Sigmoid colon (tissue), 7 donors: ENCODE data around the gene STEAP3. TPM values are rescaled to one million over a fixed set of nuclear protein-coding genes. Genes with fewer than 3 reads are reported as not detected.
A peak's percentile ranks its signal among the peaks of the same experiment; 100 is the strongest.

Source experiments
- DNase-seq: peaks from one replicate; pipeline ENCODE4 v3.0.0-alpha.2; 2019
- H3K27ac ChIP-seq, 4 donors: fragments of 200-600 bp; sonication (generic); one replicate each; pipeline ENCODE4 v1.5.1; 2016 to 2019; ENCODE audit warnings: mild to moderate bottlenecking in 1 of 4
- H3K27me3 ChIP-seq, 3 donors: fragments of 200-600 bp; sonication (generic); one replicate each; pipeline ENCODE4 v1.5.1; 2019; ENCODE audit warnings: mild to moderate bottlenecking in 1 of 3
- H3K36me3 ChIP-seq, 4 donors: fragments of 200-600 bp; sonication (generic); one replicate each; pipeline ENCODE4 v1.5.1; 2016 to 2019
- H3K4me1 ChIP-seq, 4 donors: fragments of 200-600 bp; sonication (generic); one replicate each; pipeline ENCODE4 v1.5.1; 2017 to 2019
- H3K4me3 ChIP-seq, 4 donors: fragments of 200-600 bp; sonication (generic); one replicate each; pipeline ENCODE4 v1.5.1; 2017 to 2019; ENCODE audit warnings: mild to moderate bottlenecking in 2 of 4, moderate library complexity in 1 of 4
- H3K9me3 ChIP-seq, 4 donors: fragments of 200-600 bp in 3 of 4; sonication (generic) in 3 of 4; one replicate each; pipeline versions ENCODE4 v1.5.1 to v1.6.1; 2013 to 2019
- EP300 ChIP-seq, 4 donors: sonication (generic); formaldehyde crosslinking; IDR thresholded peaks; one replicate each; pipeline ENCODE4 v1.6.1; 2017; ENCODE audit warnings: antibody characterized with exemption in 4 of 4
- POLR2A ChIP-seq, 2 donors: fragments of 450-650 bp; IDR thresholded peaks; one replicate each; pipeline ENCODE4 v1.6.1; 2016; ENCODE audit warnings: antibody characterized with exemption in 2 of 2, mild to moderate bottlenecking in 2 of 2, moderate library complexity in 2 of 2
- POLR2AphosphoS5 ChIP-seq, 4 donors: sonication (generic); formaldehyde crosslinking; IDR thresholded peaks; one replicate each; pipeline ENCODE4 v1.6.1; 2017; ENCODE audit warnings: antibody characterized with exemption in 4 of 4
- WGBS, 2 donors: extraction: QIAGEN DNeasy Blood & Tissue Kit; methylation state at CpG; one replicate each; pipeline ENCODE4 v1.1.7; 2013; 5-methylcytosine and 5-hydroxymethylcytosine counted together
- intact Hi-C: fragments of 100-400 bp; cut with DNase I; formaldehyde crosslinking; loops from one replicate; pipeline ENCODE4 v1.15.1; 2023
- polyA plus RNA-seq, 3 donors: library from polyadenylated mRNA; stranded (reverse); fragments of 200-250 nt; gene quantifications; one replicate each; pipeline ENCODE4 v1.2.3, GENCODE V29; 2013
- total RNA-seq, 4 donors: library from RNA; depleted of rRNA; stranded (reverse); fragments of >200 nt; gene quantifications; one replicate each; pipeline ENCODE4 v1.1.0, GENCODE V29; 2016
- TF ChIP-seq, protein P1 (sequence below), 4 experiments: fragments of 450-650 bp in 3 of 4; fragments of 200-600 bp in 1 of 4; IDR thresholded peaks; one replicate each; pipeline ENCODE4 v1.5.1; 2016 to 2019; ENCODE audit warnings: antibody characterized with exemption in 4 of 4, mild to moderate bottlenecking in 3 of 4, moderate library complexity in 2 of 4
- donor health status: healthy with polysubstance abuse.
- donor health status: Bipolar disorder and iron deficiency.
- donor health status: healthy.

The STEAP3 gene
- total and polyA plus RNA-seq, 7 donors: 1.4 to 16.4 (median 2.8) TPM

- peak overlapping the region in 1 of 4 donors; percentile 17 for H3K27ac ChIP-seq
- H3K4me1 ChIP-seq: peaks cover 0 to 20% (median 0%) of the 10 kb centered on the region in 4 donors
- no peak overlapping the region for H3K4me3 ChIP-seq
- no peak for TF ChIP-seq POLR2AphosphoS5 (IDR thresholded peaks at IDR 0.05)
- TF ChIP-seq EP300 (IDR thresholded peaks at IDR 0.05): no peak
- TF ChIP-seq POLR2A (IDR thresholded peaks at IDR 0.05): no peak
- TF ChIP-seq, protein P1, sequence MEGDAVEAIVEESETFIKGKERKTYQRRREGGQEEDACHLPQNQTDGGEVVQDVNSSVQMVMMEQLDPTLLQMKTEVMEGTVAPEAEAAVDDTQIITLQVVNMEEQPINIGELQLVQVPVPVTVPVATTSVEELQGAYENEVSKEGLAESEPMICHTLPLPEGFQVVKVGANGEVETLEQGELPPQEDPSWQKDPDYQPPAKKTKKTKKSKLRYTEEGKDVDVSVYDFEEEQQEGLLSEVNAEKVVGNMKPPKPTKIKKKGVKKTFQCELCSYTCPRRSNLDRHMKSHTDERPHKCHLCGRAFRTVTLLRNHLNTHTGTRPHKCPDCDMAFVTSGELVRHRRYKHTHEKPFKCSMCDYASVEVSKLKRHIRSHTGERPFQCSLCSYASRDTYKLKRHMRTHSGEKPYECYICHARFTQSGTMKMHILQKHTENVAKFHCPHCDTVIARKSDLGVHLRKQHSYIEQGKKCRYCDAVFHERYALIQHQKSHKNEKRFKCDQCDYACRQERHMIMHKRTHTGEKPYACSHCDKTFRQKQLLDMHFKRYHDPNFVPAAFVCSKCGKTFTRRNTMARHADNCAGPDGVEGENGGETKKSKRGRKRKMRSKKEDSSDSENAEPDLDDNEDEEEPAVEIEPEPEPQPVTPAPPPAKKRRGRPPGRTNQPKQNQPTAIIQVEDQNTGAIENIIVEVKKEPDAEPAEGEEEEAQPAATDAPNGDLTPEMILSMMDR (IDR thresholded peaks at IDR 0.05): no peak
- WGBS, 2 donors: 69 to 90% methylated on average over 7 of the region's 7 CpGs
- H3K27me3 ChIP-seq: no peaks in the 10 kb centered on the region
- no peak for DNase-seq
- intact Hi-C loops: no loop called here
- no peaks in the 10 kb centered on the region for H3K36me3 ChIP-seq
- no peaks in the 10 kb centered on the region for H3K9me3 ChIP-seq
Observed at GRCh38 chr2:119307419-119308140, 83.9 kb downstream of the STEAP3 start.

GRCh38 chr2:119308793-119309330, 85.2 kb downstream of the STEAP3 start:
- WGBS, 2 donors: 90 to 97% methylated on average over 4 of the region's 4 CpGs

DNA sequence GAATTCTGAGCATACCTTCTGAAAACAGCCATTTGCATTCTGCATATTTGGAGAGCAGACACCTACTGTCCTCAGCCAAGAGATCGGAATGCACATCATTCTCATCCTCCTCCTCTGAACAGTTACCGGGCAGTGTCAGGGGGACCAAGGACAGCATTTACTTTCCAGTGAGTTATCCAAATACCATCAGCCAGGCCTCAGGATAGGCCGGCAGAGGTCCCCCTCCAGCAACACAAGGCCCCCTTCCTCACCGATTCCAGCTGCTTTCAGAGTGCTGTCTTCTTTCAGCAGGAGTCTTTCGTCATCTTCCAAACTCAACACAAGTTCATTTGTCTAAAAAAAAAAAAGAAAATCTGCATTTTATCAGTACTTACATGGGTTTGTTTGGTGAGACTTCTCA, 87.7 kb downstream of the STEAP3 start:
- no peak overlapping the region for H3K4me3 ChIP-seq
- intact Hi-C loops: no loop called here
- peaks cover 0 to 6% (median 0%) of the 10 kb centered on the region in 4 donors for H3K4me1 ChIP-seq
- TF ChIP-seq POLR2AphosphoS5 (IDR thresholded peaks at IDR 0.05) (no peak), POLR2A (IDR thresholded peaks at IDR 0.05) (no peak), EP300 (IDR thresholded peaks at IDR 0.05) (no peak)
- TF ChIP-seq, protein P1 (IDR thresholded peaks at IDR 0.05): no peak
- WGBS, 2 donors: 89 to 95% methylated on average over 5 of the region's 5 CpGs
- H3K27me3 ChIP-seq: no peaks in the 10 kb centered on the region
- no peaks in the 10 kb centered on the region for H3K9me3 ChIP-seq
- no peaks in the 10 kb centered on the region for H3K36me3 ChIP-seq
- H3K27ac ChIP-seq: no peak overlapping the region
- DNase-seq: no peak

More at GRCh38 chr2:119308793-119309330, 85.2 kb downstream of the STEAP3 start:
- no peaks in the 10 kb centered on the region for H3K9me3 ChIP-seq
- intact Hi-C loops: no loop called here
- H3K36me3 ChIP-seq: no peaks in the 10 kb centered on the region
- DNase-seq: no peak
- TF ChIP-seq, protein P1 (IDR thresholded peaks at IDR 0.05): no peak
- TF ChIP-seq EP300 (IDR thresholded peaks at IDR 0.05): no peak
- no peak for TF ChIP-seq POLR2AphosphoS5 (IDR thresholded peaks at IDR 0.05)
- no peak for TF ChIP-seq POLR2A (IDR thresholded peaks at IDR 0.05)
- H3K4me3 ChIP-seq: no peak overlapping the region
- no peaks in the 10 kb centered on the region for H3K27me3 ChIP-seq
- no peak overlapping the region for H3K27ac ChIP-seq
- H3K4me1 ChIP-seq: peaks cover 0 to 20% (median 0%) of the 10 kb centered on the region in 4 donors

- DNase-seq: no peak
- H3K27ac ChIP-seq: no peak overlapping the region
- 88 to 90% methylated on average over 9 of the region's 9 CpGs for WGBS, 2 donors
- H3K27me3 ChIP-seq: no peaks in the 10 kb centered on the region
- no peaks in the 10 kb centered on the region for H3K9me3 ChIP-seq
- TF ChIP-seq, protein P1 (IDR thresholded peaks at IDR 0.05): no peak
- no peak for TF ChIP-seq POLR2AphosphoS5 (IDR thresholded peaks at IDR 0.05)
- no peak for TF ChIP-seq EP300 (IDR thresholded peaks at IDR 0.05)
- intact Hi-C loops: no loop called here
- no peak overlapping the region for H3K4me3 ChIP-seq
- H3K4me1 ChIP-seq: peaks cover 0 to 3% (median 0%) of the 10 kb centered on the region in 4 donors
- no peaks in the 10 kb centered on the region for H3K36me3 ChIP-seq
Observed at GRCh38 chr2:119311831-119312230, 88.2 kb downstream of the STEAP3 start.

Other genes starting within 250 kb of the STEAP3 start
- not detected for gene C1QL2, start 65.1 kb upstream of the STEAP3 start, total RNA-seq
- not detected for gene C1QL2, start 65.1 kb upstream of the STEAP3 start, polyA plus RNA-seq
- 10 to 100 TPM; 11.1 to 18.2 (median 16.9) TPM for gene C2orf76, start 143.0 kb downstream of the STEAP3 start, total RNA-seq
- gene C2orf76, start 143.0 kb downstream of the STEAP3 start, polyA plus RNA-seq: 10 to 100 TPM; 12.8 to 26.4 (median 21.0) TPM
- 10 to 100 TPM; 49.5 to 92.4 (median 70.7) TPM for gene DBI, start 143.1 kb downstream of the STEAP3 start, total RNA-seq
- gene DBI, start 143.1 kb downstream of the STEAP3 start, polyA plus RNA-seq: 1,000 to 10,000 TPM in 2 of 3 donors, 100 to 1,000 TPM in 1; 740 to 1,261 (median 1,072) TPM
- gene TMEM37, start 208.0 kb downstream of the STEAP3 start, total RNA-seq: 1 to 10 TPM in 3 of 4 donors, under 1 TPM in 1; 0.55 to 6.1 (median 2.6) TPM
- gene TMEM37, start 208.0 kb downstream of the STEAP3 start, polyA plus RNA-seq: 10 to 100 TPM; 45.0 to 96.9 (median 69.7) TPM